ENCODE results near the gene ASPHD2.

The ASPHD2 gene

GRCh38 chr22:26447584-26448329, 18.7 kb downstream of the ASPHD2 start:
- no peak for DNase-seq

DNA sequence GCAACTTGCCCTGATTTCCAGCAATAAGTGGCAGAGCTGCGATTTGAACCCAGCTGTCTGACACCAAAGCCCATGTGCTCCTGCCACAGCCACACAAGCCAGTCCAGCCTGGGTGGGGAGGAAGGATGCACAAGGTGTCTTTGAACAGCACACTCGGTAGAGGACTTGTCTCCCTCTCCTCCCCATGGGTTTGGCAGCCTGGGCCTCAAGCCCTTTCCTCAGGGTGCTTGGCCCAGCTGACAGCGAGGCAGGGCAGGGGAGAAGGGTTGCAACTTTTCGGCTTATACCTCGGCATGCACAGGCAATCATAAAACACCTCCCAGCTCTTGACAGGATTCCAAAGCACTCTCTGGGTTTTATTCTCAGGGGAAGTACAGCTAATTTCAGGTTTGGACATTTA, 19.3 kb downstream of the ASPHD2 start:
- no peak for DNase-seq

- no peak for DNase-seq
Observed at GRCh38 chr22:26448941-26449340, 19.9 kb downstream of the ASPHD2 start.

GRCh38 chr22:26450453-26451185, 21.6 kb downstream of the ASPHD2 start:
- no peak for DNase-seq

GRCh38 chr22:26452236-26453016, 23.4 kb downstream of the ASPHD2 start:
- DNase-seq, result no peak

GRCh38 chr22:26453216-26453615, 24.2 kb downstream of the ASPHD2 start:
- DNase-seq, result no peak

GRCh38 chr22:26453812-26454500, 24.9 kb downstream of the ASPHD2 start:
- no peak for DNase-seq

DNA sequence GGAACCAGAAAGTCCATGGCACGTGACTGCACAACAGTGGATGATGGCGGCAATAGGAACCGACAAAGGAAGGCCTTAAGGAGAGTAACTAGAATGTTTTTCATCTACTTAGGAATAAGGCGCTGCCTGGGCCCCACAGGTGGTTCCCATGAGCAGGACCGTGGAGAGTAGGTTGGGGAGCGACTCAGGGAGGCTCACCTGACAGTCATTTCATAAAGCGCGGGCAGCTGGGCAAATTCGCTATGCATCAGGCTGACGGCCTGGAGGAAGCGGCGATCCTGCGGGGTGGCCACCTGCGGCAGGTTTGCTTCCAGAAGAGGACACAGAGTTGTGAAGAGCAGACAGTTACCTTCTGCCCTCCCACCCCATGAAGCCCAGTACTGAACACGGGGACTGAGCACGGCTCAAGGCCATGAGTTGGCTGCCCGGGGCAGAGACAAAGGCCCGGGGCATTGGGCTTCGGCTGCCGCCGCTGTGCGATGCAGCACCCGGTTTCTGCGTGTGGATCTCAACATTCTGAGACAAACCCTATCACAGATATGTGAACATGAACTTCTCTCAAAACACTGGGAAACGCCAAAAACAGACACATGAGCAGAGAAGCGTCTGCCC, 28.7 kb downstream of the ASPHD2 start:
- no peak for DNase-seq

- DNase-seq, result no peak
Observed at GRCh38 chr22:26460202-26460601, 31.1 kb downstream of the ASPHD2 start.

DNA sequence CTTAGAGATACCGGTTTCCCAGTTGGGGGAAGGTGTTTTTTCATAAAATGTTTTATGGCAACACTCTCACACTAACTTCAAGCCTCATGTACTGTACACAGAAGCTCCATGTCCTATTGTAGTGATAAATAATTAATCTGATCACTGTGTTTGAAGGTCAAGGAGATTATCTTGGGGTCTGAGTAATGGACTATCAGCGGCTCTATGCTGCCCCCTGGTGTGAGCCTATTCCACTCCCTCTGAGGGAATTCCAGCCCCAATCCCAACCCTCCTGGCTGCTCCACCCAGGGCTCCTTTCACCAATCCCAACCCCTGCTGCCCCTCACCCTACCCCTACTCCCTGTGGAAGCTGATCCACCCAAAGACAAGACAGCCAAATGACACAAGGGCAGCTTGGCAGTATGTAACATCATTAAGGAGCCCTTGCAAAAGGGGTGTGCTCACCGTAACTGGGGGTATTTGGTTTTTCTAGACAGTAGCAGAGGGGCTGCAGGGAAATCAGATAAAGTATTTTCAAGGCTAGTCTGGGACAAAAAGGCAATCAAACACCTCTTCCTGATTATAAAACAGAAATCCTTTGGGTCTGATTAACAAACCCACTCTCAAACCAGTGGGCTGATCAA, 32.2 kb downstream of the ASPHD2 start:
- DNase-seq, result peak; percentile 27

DNA sequence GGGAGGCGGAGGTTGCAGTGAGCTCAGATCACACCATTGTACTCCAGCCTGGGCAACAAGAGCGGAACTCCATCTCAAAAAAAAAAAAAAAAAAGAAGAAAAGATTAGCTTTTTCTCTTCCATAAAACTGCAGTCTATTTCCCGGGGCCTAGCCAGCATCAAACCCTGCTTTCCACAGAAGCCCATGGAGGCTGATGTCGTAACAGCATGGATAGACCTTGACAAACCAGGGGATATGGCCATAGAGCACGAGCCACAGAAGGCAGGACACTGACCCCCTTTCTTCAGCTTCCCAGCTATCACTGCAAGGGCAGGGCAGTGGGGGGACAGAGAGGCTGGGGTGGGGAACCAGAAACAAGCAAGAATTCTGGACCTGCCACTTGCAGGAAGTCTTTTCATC, 33.0 kb downstream of the ASPHD2 start:
- DNase-seq, result no peak

GRCh38 chr22:26462641-26463040, 33.6 kb downstream of the ASPHD2 start:
- no peak for DNase-seq

GRCh38 chr22:26463101-26463661, 34.1 kb downstream of the ASPHD2 start:
- DNase-seq, result no peak

GRCh38 chr22:26463688-26464087, 34.6 kb downstream of the ASPHD2 start:
- no peak for DNase-seq

GRCh38 chr22:26464312-26464711, 35.3 kb downstream of the ASPHD2 start:
- DNase-seq, result no peak

- no peak for DNase-seq
Observed at GRCh38 chr22:26466196-26466595, 37.1 kb downstream of the ASPHD2 start.

DNA sequence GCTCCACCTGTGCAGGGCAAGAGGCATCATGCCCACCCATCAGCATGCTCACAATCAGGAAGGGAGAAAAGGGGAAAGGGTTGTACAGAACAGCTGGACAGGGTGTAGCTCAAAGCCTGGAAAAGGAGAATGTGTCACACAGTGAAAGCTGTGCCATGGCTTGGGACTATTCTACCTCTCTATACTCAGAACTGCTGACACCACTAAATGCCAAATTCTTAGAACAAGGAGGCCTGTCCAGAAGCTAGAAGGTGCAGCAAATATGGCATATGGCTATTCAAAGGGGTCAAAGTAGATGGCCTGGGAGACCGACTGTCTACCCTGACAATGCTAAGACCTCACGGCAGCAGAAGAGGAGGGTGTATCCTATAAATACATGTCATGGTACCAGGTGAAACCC, 41.7 kb downstream of the ASPHD2 start:
- DNase-seq, result no peak

DNA sequence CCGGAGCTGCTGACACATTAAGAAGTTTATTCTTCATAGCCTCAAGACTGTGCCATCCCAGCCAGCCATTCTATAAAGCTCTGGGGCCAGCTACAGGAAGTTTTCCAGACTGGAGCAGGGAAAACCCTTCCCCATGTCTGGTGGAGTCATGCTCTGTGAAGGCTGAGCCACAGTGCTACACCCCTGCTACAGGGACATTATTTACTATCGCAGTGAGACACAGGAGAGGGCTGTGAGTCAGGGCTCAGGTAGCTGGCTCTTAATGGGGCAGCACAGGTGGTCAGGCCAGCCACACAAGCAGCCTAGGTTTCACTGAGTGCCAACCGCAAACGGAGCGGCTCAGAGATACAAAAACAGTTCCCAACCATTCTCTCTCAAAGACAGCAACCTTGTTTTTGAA, 42.5 kb downstream of the ASPHD2 start:
- no peak for DNase-seq

DNA sequence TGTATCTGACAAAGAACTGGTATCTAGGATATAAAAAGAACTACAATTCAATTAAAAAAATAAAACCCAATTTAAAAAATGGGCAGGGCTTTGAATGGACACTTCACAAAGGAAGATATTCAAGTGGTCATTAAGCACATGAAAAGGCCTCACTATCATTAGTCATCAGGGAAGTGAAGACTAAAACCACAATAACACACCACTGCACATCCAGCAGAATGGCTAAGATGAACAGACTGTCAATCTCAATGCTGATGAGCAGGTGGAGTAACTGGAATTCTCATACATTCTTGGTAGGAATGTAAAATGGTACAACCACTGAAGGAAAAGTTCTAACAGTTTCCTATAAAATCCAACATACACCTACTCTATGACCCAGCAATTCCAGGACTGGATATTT, 45.6 kb downstream of the ASPHD2 start:
- DNase-seq, result no peak

GRCh38 chr22:26476705-26477340, 47.8 kb downstream of the ASPHD2 start:
- no peak for DNase-seq

DNA sequence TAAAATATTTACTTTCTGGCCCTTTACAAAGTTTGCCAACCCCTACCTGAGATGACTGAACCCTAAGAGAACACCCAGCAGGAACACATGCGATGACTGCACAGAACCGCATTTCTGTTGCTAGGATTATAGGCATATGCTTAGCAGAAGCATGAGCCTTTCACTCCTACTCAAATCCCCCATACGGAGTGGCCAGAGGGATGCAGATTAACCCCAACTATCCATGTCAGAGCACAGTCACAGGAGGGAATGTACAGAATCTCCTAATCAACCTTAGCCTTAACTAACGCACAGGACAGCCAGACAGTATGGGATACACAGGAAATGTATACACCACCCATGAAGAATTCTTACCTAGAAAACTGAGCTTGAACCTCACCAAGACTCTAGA, 48.3 kb downstream of the ASPHD2 start:
- DNase-seq, result no peak

All from activated T-cell treated with anti-CD3 and anti-CD28 coated beads for 4 hours (primary cell).